OCI-LY3 (cell line): ENCODE data around the gene CELF5.

Source experiments
- H2AFZ ChIP-seq: fragments of 200-600, 300-600 bp; shearing (Covaris generic); 2 replicates; pipeline ENCODE4 v1.6.0; 2014; ENCODE audit warnings: antibody characterized with exemption, low read depth, low read length
- H3K27ac ChIP-seq: fragments of 200-600, 300-600 bp; sonication (generic); 2 replicates; pipeline ENCODE4 v1.5.1; 2014; ENCODE audit warnings: mild to moderate bottlenecking, low read length, moderate library complexity, mixed read lengths
- H3K27me3 ChIP-seq: fragments of 200-600, 300-600 bp; sonication (generic); 2 replicates; pipeline ENCODE4 v1.6.1; 2014; ENCODE audit warnings: low read depth, low read length, mixed read lengths
- H3K36me3 ChIP-seq: fragments of 200-600, 300-600 bp; sonication (generic); replicated peaks from 2 replicates; pipeline ENCODE3; 2014; ENCODE audit warnings: low read depth, low read length, mixed read lengths
- H3K4me1 ChIP-seq: fragments of 300-600, 200-600 bp; sonication (generic); 2 replicates; pipeline ENCODE4 v1.6.1; 2014; ENCODE audit warnings: low read length, mixed read lengths
- H3K4me2 ChIP-seq: fragments of 200-600, 300-600 bp; sonication (generic); 2 replicates; pipeline ENCODE4 v1.6.1; 2014; ENCODE audit warnings: low read length, mixed read lengths
- H3K4me3 ChIP-seq: fragments of 300-600, 200-600 bp; sonication (generic); 2 replicates; pipeline ENCODE4 v1.5.1; 2014; ENCODE audit warnings: antibody characterized with exemption, mild to moderate bottlenecking, low read length, moderate library complexity
- H3K79me2 ChIP-seq: fragments of 300-600, 200-600 bp; shearing (Covaris generic); 2 replicates; pipeline ENCODE4 v1.6.1; 2014; ENCODE audit warnings: mild to moderate bottlenecking, low read length, mixed read lengths
- H3K9ac ChIP-seq: fragments of 300-600, 200-600 bp; shearing (Covaris generic); 2 replicates; pipeline ENCODE4 v1.6.0; 2014; ENCODE audit warnings: mild to moderate bottlenecking, low read length, moderate library complexity
- H3K9me3 ChIP-seq: fragments of 200-600, 300-600 bp; shearing (Covaris generic); 2 replicates; pipeline ENCODE4 v1.6.1; 2014; ENCODE audit warnings: low read length, mixed read lengths; ENCODE audit not compliant: insufficient read depth
- H4K20me1 ChIP-seq: fragments of 200-600, 300-600 bp; sonication (generic); 2 replicates; pipeline ENCODE4 v1.6.1; 2016; ENCODE audit warnings: low read length, mixed read lengths; ENCODE audit not compliant: insufficient read depth
- EZH2phosphoT487 ChIP-seq: fragments of 200-600 bp; shearing (Covaris generic); IDR thresholded peaks from 2 replicates; pipeline ENCODE4 v1.6.1; 2018; ENCODE audit warnings: antibody characterized with exemption, mixed run types, low read depth
- TF ChIP-seq, protein P1 (sequence below): fragments of 200-600, 300-600 bp; sonication (generic); IDR thresholded peaks from 2 replicates; pipeline ENCODE4 v1.5.1; 2014; ENCODE audit warnings: antibody characterized with exemption, low read length, low read depth

CELF5 gene

DNA sequence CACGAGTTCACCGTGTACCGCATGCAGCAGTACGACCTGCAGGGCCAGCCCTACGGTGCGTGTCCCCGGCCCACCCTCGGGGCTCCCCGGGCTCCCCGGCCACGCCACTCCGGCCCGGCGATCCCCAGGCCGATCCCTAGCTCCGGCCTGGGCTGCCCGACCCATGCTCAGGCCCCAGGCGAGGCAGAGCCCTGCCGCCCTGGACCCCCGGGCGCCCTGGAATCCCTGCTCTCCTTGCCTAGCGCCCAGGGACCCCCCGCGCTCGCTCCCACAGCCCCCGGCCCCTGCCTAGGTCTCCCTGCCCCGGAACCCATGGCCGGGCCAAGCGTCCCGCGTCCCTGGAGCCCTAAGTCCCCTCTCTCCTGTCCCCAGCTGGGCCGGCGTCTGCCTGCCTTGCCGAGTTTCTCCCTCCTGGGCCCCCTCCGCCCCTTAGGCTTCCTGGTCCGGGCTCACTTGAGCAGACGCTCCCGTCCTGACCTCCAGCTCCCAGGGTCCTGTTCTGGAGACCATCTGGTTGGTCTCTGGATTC, 38.2 kb upstream of the CELF5 start:
- Histone ChIP-seq H4K20me1 (peaks cover 47% of the 10 kb centered on the region), H3K79me2 (peaks cover 55% of the 10 kb centered on the region), H3K9me3 (no peaks in the 10 kb centered on the region), H3K9ac (peak overlapping the region; percentile 88), H3K4me1 (peaks cover 18% of the 10 kb centered on the region), H3K36me3 (peaks cover 14% of the 10 kb centered on the region), H3K27me3 (no peaks in the 10 kb centered on the region), H3K4me3 (peak overlapping the region; percentile 96), H3K4me2 (peak overlapping the region; percentile 99), H2AFZ (no peak overlapping the region), H3K27ac (peak overlapping the region; percentile 7)
- TF ChIP-seq, protein P1, sequence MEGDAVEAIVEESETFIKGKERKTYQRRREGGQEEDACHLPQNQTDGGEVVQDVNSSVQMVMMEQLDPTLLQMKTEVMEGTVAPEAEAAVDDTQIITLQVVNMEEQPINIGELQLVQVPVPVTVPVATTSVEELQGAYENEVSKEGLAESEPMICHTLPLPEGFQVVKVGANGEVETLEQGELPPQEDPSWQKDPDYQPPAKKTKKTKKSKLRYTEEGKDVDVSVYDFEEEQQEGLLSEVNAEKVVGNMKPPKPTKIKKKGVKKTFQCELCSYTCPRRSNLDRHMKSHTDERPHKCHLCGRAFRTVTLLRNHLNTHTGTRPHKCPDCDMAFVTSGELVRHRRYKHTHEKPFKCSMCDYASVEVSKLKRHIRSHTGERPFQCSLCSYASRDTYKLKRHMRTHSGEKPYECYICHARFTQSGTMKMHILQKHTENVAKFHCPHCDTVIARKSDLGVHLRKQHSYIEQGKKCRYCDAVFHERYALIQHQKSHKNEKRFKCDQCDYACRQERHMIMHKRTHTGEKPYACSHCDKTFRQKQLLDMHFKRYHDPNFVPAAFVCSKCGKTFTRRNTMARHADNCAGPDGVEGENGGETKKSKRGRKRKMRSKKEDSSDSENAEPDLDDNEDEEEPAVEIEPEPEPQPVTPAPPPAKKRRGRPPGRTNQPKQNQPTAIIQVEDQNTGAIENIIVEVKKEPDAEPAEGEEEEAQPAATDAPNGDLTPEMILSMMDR: no peak
- TF ChIP-seq EZH2phosphoT487: no peak

- Histone ChIP-seq H3K9me3 (no peaks in the 10 kb centered on the region), H3K4me2 (peak overlapping the region; percentile 99), H3K79me2 (peaks cover 64% of the 10 kb centered on the region), H3K36me3 (peaks cover 17% of the 10 kb centered on the region), H3K27ac (no peak overlapping the region), H3K9ac (peak overlapping the region; percentile 88), H3K27me3 (no peaks in the 10 kb centered on the region), H3K4me3 (peak overlapping the region; percentile 96), H2AFZ (no peak overlapping the region), H4K20me1 (peaks cover 56% of the 10 kb centered on the region), H3K4me1 (peaks cover 16% of the 10 kb centered on the region)
- TF ChIP-seq, protein P1: no peak
- no peak for TF ChIP-seq EZH2phosphoT487
Measured at GRCh38 chr19:3186891-3187661, 37.4 kb upstream of the CELF5 start.

GRCh38 chr19:3187662-3188511, 36.6 kb upstream of the CELF5 start:
- Histone ChIP-seq H3K36me3 (peaks cover 20% of the 10 kb centered on the region), H3K4me2 (no peak overlapping the region; the same call in 1 of the 2 replicates), H3K79me2 (peaks cover 71% of the 10 kb centered on the region), H3K9ac (peak overlapping the region; percentile 88; the same call in 1 of the 2 replicates), H3K27ac (no peak overlapping the region), H2AFZ (no peak overlapping the region), H4K20me1 (peaks cover 61% of the 10 kb centered on the region), H3K4me1 (peaks cover 16% of the 10 kb centered on the region), H3K4me3 (no peak overlapping the region), H3K9me3 (no peaks in the 10 kb centered on the region), H3K27me3 (no peaks in the 10 kb centered on the region)
- no peak for TF ChIP-seq EZH2phosphoT487
- TF ChIP-seq, protein P1: no peak
